CD4-positive, alpha-beta T cell (primary cell): ENCODE results near the gene COL6A2. TPM values are rescaled to one million over a fixed set of nuclear protein-coding genes. Genes with fewer than 3 reads are reported as not detected.

Experiments
- ATAC-seq: fragments of 200-7000 bp; cut with Tn5 transposase; one replicate; pipeline ENCODE4 v1.10.0; 2022; ENCODE audit warnings: mild to moderate bottlenecking; ENCODE audit not compliant: poor library complexity
- CTCF ChIA-PET: fragments of 350-600 bp; sonication (Branson Sonifier 250); formaldehyde crosslinking; loops from one replicate; lab custom pipeline; 2021; ENCODE audit warnings: antibody characterized with exemption, inconsistent platforms; lab: Charles Lee
- POLR2A ChIA-PET: fragments of 350-600 bp; sonication (Branson Sonifier 250); formaldehyde crosslinking; loops from one replicate; lab custom pipeline; 2021; ENCODE audit warnings: antibody characterized with exemption, inconsistent platforms; lab: Charles Lee
- DNase-seq, 14 experiments: peaks; one replicate each; pipeline ENCODE4 v3.0.0-alpha.2; 2013 to 2020; ENCODE audit warnings: mixed read lengths in 2 of 14
- H3K27ac ChIP-seq, 2 donors: one replicate each; pipeline versions ENCODE4 v1.5.1 to v1.7.0; 2013; ENCODE audit warnings: low read length in 2 of 2, low read depth in 1 of 2, mild to moderate bottlenecking in 1 of 2
- H3K27me3 ChIP-seq, 2 experiments: 1 replicate in 1 of 2; 2 replicates in 1 of 2; pipeline versions ENCODE4 v1.6.1 to v1.7.0; 2013; ENCODE audit warnings: low read length in 2 of 2, control low read depth in 1 of 2, mild to moderate bottlenecking in 1 of 2, moderate library complexity in 1 of 2; ENCODE audit not compliant: insufficient read depth in 2 of 2, control insufficient read depth in 1 of 2
- H3K36me3 ChIP-seq: one replicate; pipeline ENCODE4 v1.6.1; 2013; ENCODE audit warnings: low read length, control low read depth; ENCODE audit not compliant: insufficient read depth
- H3K4me1 ChIP-seq: one replicate; pipeline ENCODE4 v1.6.1; 2013; ENCODE audit warnings: low read length, control low read depth; ENCODE audit not compliant: insufficient read depth
- H3K4me3 ChIP-seq: one replicate; pipeline ENCODE4 v1.5.1; 2013; ENCODE audit warnings: mild to moderate bottlenecking, low read length, moderate library complexity
- H3K9me3 ChIP-seq, 2 experiments: 1 replicate in 1 of 2; 2 replicates in 1 of 2; pipeline versions ENCODE4 v1.6.1 to v1.7.0; 2013; ENCODE audit warnings: low read length in 2 of 2, mild to moderate bottlenecking in 2 of 2, control low read depth in 1 of 2, moderate library complexity in 1 of 2; ENCODE audit not compliant: control insufficient read depth in 1 of 2, insufficient read depth in 1 of 2
- H3K27ac Mint-ChIP-seq: one replicate; pipeline ENCODE4 v1.8.0; 2020; ENCODE audit warnings: mixed read lengths
- H3K27me3 Mint-ChIP-seq: one replicate; pipeline ENCODE4 v1.8.0; 2021; ENCODE audit warnings: mixed read lengths
- H3K36me3 Mint-ChIP-seq: one replicate; pipeline ENCODE4 v1.8.0; 2021; ENCODE audit warnings: low read depth, mixed read lengths
- H3K4me1 Mint-ChIP-seq: one replicate; pipeline ENCODE4 v1.8.0; 2021; ENCODE audit warnings: low read depth, mixed read lengths
- H3K4me3 Mint-ChIP-seq: one replicate; pipeline ENCODE4 v1.8.0; 2020; ENCODE audit warnings: mild to moderate bottlenecking, mixed read lengths
- H3K9me3 Mint-ChIP-seq: one replicate; pipeline ENCODE4 v1.8.0; 2020; ENCODE audit warnings: mixed read lengths
- CTCF ChIP-seq: fragments of 200-600 bp; IDR thresholded peaks from one replicate; pipeline ENCODE4 v1.8.0; 2022; ENCODE audit warnings: antibody characterized with exemption, mild to moderate bottlenecking
- intact Hi-C, 2 experiments: fragments of 100-400 bp; cut with DNase I in 1 of 2; cut with micrococcal nuclease in 1 of 2; formaldehyde crosslinking; loops; one replicate each; pipeline versions ENCODE4 v1.15.1 to v1.9.0; 2023 to 2025; cut with DNase I, micrococcal nuclease
- total RNA-seq, 174 experiments: library from RNA in 2 of 174; stranded (reverse) in 2 of 174; gene quantifications; one replicate each; pipeline ENCODE4 v1.2.3 and lab custom pipeline; 2021 to 2026

The COL6A2 gene
- total RNA-seq, 2 experiments from 2014 or later = 24.1 to 26.4 TPM

DNA sequence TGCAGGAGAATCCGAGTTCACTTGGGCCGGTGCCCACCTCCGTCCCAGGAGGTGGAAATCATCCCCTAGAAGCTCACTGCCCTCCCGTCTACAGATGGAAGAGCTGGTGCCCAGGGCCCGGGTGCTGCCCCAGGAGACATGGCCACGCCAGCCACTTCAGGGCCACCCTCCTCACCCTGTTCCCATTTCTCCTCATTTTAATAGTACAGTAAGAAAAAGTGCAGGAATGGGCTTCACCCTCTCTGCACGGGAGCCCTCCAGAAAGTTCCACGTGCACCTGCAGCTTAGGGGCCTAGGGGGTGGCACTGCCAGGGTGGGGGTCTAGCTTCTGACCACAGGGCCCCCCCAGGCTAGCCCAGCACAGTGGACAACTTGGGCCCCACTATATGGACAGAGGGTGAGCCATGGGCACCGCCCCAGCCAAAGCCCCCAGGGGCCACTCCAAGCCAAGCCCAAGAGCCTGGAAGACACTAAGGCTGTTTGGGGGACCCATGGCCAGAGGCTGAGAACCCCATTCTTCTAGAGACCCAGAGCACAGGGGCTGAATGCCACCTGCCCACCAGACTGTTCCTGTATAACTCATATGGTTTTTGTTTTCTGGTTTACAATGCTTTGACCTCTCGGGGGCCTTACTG, 60.9 kb downstream of the COL6A2 start:
- ChIA-PET CTCF (no interaction called here), POLR2A (no interaction called here)
- H3K4me3 Mint-ChIP-seq = no peak overlapping the region
- no peaks in the 10 kb centered on the region for H3K27me3 Mint-ChIP-seq
- H3K4me1 Mint-ChIP-seq = no peaks in the 10 kb centered on the region
- Histone ChIP-seq H3K27ac (no peak overlapping the region), H3K4me3 (no peak overlapping the region), H3K27me3 (no peaks in the 10 kb centered on the region), H3K4me1 (no peaks in the 10 kb centered on the region), H3K9me3 (peaks cover 0 to 12% of the 10 kb centered on the region in 2 experiments), H3K36me3 (no peaks in the 10 kb centered on the region)
- TF ChIP-seq CTCF = no peak
- no peaks in the 10 kb centered on the region for H3K36me3 Mint-ChIP-seq
- no peaks in the 10 kb centered on the region for H3K9me3 Mint-ChIP-seq
- DNase-seq = peak in 2 of 14 experiments; percentile 2 to 16
- intact Hi-C loops = no loop called here
- ATAC-seq = no peak
- H3K27ac Mint-ChIP-seq = no peak overlapping the region

DNA sequence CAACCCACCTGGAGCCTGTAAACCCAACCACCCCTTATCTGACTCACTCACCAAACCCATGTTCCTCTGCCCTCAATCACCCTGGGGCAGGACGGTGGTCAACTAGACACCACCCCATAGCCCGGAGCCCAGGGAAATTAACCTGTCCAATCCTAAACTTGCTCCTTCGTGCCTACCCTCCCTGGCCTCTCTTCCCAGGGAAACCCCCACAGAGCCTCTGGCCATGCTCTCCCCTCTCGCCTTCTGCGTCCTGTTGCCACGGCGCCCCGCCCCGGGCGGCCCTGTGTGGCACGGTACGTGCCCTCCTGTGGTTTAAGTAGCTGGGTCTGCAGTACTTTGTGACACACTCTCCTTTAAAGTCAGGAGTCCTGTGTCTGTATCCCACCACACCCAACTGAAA, 61.5 kb downstream of the COL6A2 start:
- no peak for TF ChIP-seq CTCF
- H3K27ac ChIP-seq = no peak overlapping the region
- ATAC-seq (no peak), DNase-seq (peak in 2 of 14 experiments; percentile 11 to 21)
- no peaks in the 10 kb centered on the region for H3K4me1 ChIP-seq
- CTCF ChIA-PET = no interaction called here
- Mint-ChIP-seq H3K4me3 (no peak overlapping the region), H3K9me3 (no peaks in the 10 kb centered on the region), H3K4me1 (no peaks in the 10 kb centered on the region), H3K36me3 (no peaks in the 10 kb centered on the region), H3K27me3 (no peaks in the 10 kb centered on the region), H3K27ac (no peak overlapping the region)
- POLR2A ChIA-PET = no interaction called here
- H3K4me3 ChIP-seq = no peak overlapping the region
- intact Hi-C loops = no loop called here
- H3K9me3 ChIP-seq = peaks cover 0 to 12% of the 10 kb centered on the region in 2 experiments
- H3K27me3 ChIP-seq = no peaks in the 10 kb centered on the region
- no peaks in the 10 kb centered on the region for H3K36me3 ChIP-seq

- no peak for TF ChIP-seq CTCF
- H3K4me3 ChIP-seq = no peak overlapping the region
- ATAC-seq (no peak), DNase-seq (peak in 2 of 14 experiments; percentile 18 to 23)
- POLR2A ChIA-PET = no interaction called here
- intact Hi-C loops = no loop called here
- H3K36me3 ChIP-seq = no peaks in the 10 kb centered on the region
- Mint-ChIP-seq H3K4me3 (no peak overlapping the region), H3K27me3 (no peaks in the 10 kb centered on the region), H3K36me3 (no peaks in the 10 kb centered on the region), H3K4me1 (no peaks in the 10 kb centered on the region), H3K9me3 (no peaks in the 10 kb centered on the region), H3K27ac (no peak overlapping the region)
- no peak overlapping the region for H3K27ac ChIP-seq
- H3K27me3 ChIP-seq = no peaks in the 10 kb centered on the region
- H3K9me3 ChIP-seq = peaks cover 0 to 12% of the 10 kb centered on the region in 2 experiments
- CTCF ChIA-PET = no interaction called here
- no peaks in the 10 kb centered on the region for H3K4me1 ChIP-seq
Measured at GRCh38 chr21:46159841-46160656, 62.1 kb downstream of the COL6A2 start.
